SK-N-MC (cell line): Measurements from ENCODE around the gene DUSP1.

Experiments used
- EZH2 ChIP-seq: fragments of 200-600 bp; sonication (generic); IDR thresholded peaks from one replicate; pipeline ENCODE4 v1.6.1; 2017; ENCODE audit warnings: antibody characterized with exemption
- POLR2AphosphoS5 ChIP-seq: IDR thresholded peaks from 2 replicates; pipeline ENCODE4 v1.6.1; 2012; ENCODE audit warnings: mild to moderate bottlenecking, low read depth, low read length, borderline replicate concordance

GRCh38 chr5:172802112-172802511 lies 31.1 kb upstream of the DUSP1 start:
- TF ChIP-seq POLR2AphosphoS5: no peak
- no peak for TF ChIP-seq EZH2
